HepG2 (cell line): ENCODE data around the gene LDLRAD4. TPM values are rescaled to one million over a fixed set of nuclear protein-coding genes. Genes with fewer than 3 reads are reported as not detected.

ENCODE experiments used
- ATAC-seq: fragments of 200-7000 bp; cut with Tn5 transposase; 3 replicates; pipeline ENCODE4 v1.9.1; 2020; ENCODE audit warnings: mild to moderate bottlenecking, moderate library complexity
- BruUV-seq: library from RNA; stranded (reverse); fragments of 400-500 nt; replicated peaks from 2 replicates; lab custom pipeline; 2021; lab: Mats Ljungman, UMichigan
- CTCF ChIA-PET: fragments of 300-600 bp; formaldehyde crosslinking; extraction: SDS; loops from one replicate; lab custom pipeline; 2021; ENCODE audit warnings: low total read pairs, inconsistent platforms, low intra/inter-chr PET ratio; lab: Yijun Ruan, JAX
- POLR2A ChIA-PET: fragments of 350-600 bp; sonication (Branson Sonifier 250); formaldehyde crosslinking; loops from one replicate; lab custom pipeline; 2020; ENCODE audit warnings: antibody characterized with exemption, inconsistent platforms; lab: Yijun Ruan, JAX
- DNase-seq: peaks from one replicate; pipeline ENCODE4 v3.0.0-alpha.2; 2015; ENCODE audit warnings: low spot score
- FAIRE-seq: peaks from 3 replicates; lab custom pipeline; 2011; peaks lifted over from hg19 to GRCh38; lab: Jason Lieb, UNC
- H2AFZ ChIP-seq: one replicate; pipeline ENCODE4 v1.6.1; 2011; ENCODE audit warnings: low read length, inconsistent platforms
- H3K27ac ChIP-seq: fragments of 300-600 bp; 3 replicates; pipeline ENCODE4 v1.8.0; 2011; ENCODE audit warnings: mixed run types, mild to moderate bottlenecking, mixed read lengths, low read length, inconsistent platforms; ENCODE audit not compliant: insufficient read depth; ENCODE audit errors: extremely low read length
- H3K27me3 ChIP-seq, 2 experiments: fragments of 200-600 bp in 1 of 2; 2 replicates in 1 of 2; 3 replicates in 1 of 2; pipeline versions ENCODE4 v1.6.0 to v1.8.0; 2011; ENCODE audit warnings: low read length in 2 of 2, mild to moderate bottlenecking in 2 of 2, moderate library complexity in 2 of 2, inconsistent platforms in 1 of 2; ENCODE audit not compliant: insufficient read depth in 2 of 2, control insufficient read depth in 1 of 2
- H3K36me3 ChIP-seq, 2 experiments: fragments of 200-600 bp in 1 of 2; replicated peaks in 1 of 2; 2 replicates in 1 of 2; 3 replicates in 1 of 2; pipeline versions ENCODE4 v1.5.1 to v1.8.0; 2011; ENCODE audit warnings: low read length in 2 of 2, inconsistent platforms in 1 of 2; ENCODE audit not compliant: insufficient read depth in 2 of 2, control insufficient read depth in 1 of 2
- H3K4me1 ChIP-seq: 2 replicates; pipeline ENCODE4 v1.5.1; 2012; ENCODE audit warnings: low read length, inconsistent platforms; ENCODE audit not compliant: insufficient read depth
- H3K4me2 ChIP-seq: 2 replicates; pipeline ENCODE4 v1.6.0; 2011; ENCODE audit warnings: low read depth, low read length, inconsistent platforms
- H3K4me3 ChIP-seq, 3 experiments: fragments of 200-600 bp in 1 of 3; sonication (generic), shearing (Covaris generic) in 1 of 3; replicated peaks in 1 of 3; 2 replicates each; pipeline ENCODE4 v1.5.1; 2011 to 2016; ENCODE audit warnings: low read length in 3 of 3, inconsistent platforms in 2 of 3, low read depth in 2 of 3, mild to moderate bottlenecking in 2 of 3, control low read depth in 1 of 3, mixed read lengths in 1 of 3; ENCODE audit not compliant: insufficient read depth in 1 of 3
- H3K79me2 ChIP-seq: one replicate; pipeline ENCODE4 v1.6.1; 2011; ENCODE audit warnings: low read length, inconsistent platforms; ENCODE audit not compliant: insufficient read depth
- H3K9ac ChIP-seq: 2 replicates; pipeline ENCODE4 v1.6.0; 2011; ENCODE audit warnings: mild to moderate bottlenecking, low read depth, low read length, inconsistent platforms; ENCODE audit not compliant: insufficient read depth
- H3K9me3 ChIP-seq: 2 replicates; pipeline ENCODE4 v1.5.1; 2012; ENCODE audit warnings: mild to moderate bottlenecking, low read length
- H4K20me1 ChIP-seq: 2 replicates; pipeline ENCODE4 v1.6.0; 2011; ENCODE audit warnings: inconsistent platforms, mild to moderate bottlenecking, low read length, moderate library complexity; ENCODE audit not compliant: insufficient read depth
- CHD2 ChIP-seq: IDR thresholded peaks from 2 replicates; pipeline ENCODE4 v1.6.1; 2011; ENCODE audit warnings: low read depth, low read length, improper control_type of control experiment
- FOXK1 ChIP-seq: sonication (generic); formaldehyde crosslinking; IDR thresholded peaks from 2 replicates; pipeline ENCODE4 v1.4.0; 2020; ENCODE audit warnings: low read depth, missing genetic modification reagents, borderline replicate concordance
- HOXA3 ChIP-seq: sonication (generic); formaldehyde crosslinking; IDR thresholded peaks from 2 replicates; pipeline ENCODE4 v1.5.0; 2020; ENCODE audit warnings: missing genetic modification reagents
- KDM5B ChIP-seq: sonication (generic); formaldehyde crosslinking; IDR thresholded peaks from 2 replicates; pipeline ENCODE4 v1.4.0; 2020; ENCODE audit warnings: missing genetic modification reagents, mild to moderate bottlenecking, borderline replicate concordance
- MEIS1 ChIP-seq: sonication (generic); formaldehyde crosslinking; IDR thresholded peaks from 2 replicates; pipeline ENCODE4 v1.9.0; 2021; ENCODE audit warnings: mild to moderate bottlenecking, missing genetic modification reagents, moderate library complexity, borderline replicate concordance
- SAP130 ChIP-seq: IDR thresholded peaks from 2 replicates; pipeline ENCODE4 v1.6.1; 2016; ENCODE audit warnings: low read depth
- TCF7 ChIP-seq: sonication (generic); IDR thresholded peaks from 2 replicates; pipeline ENCODE4 v1.6.1; 2016; ENCODE audit warnings: antibody characterized with exemption, low read depth
- ZNF644 ChIP-seq: IDR thresholded peaks from 2 replicates; pipeline ENCODE4 v1.6.1; 2016; ENCODE audit warnings: low read depth
- ZNF788 ChIP-seq: sonication (generic); formaldehyde crosslinking; IDR thresholded peaks from 2 replicates; pipeline ENCODE4 v1.5.0; 2020; ENCODE audit warnings: mild to moderate bottlenecking, missing genetic modification reagents, borderline replicate concordance
- WGBS: methylation state at CpG from one replicate; pipeline ENCODE4 v1.1.6; 2017; ENCODE audit warnings: low lambda C conversion rate; 5-methylcytosine and 5-hydroxymethylcytosine counted together
- in situ Hi-C: cut with HindIII; loops from 2 replicates; pipeline ENCODE4 v1.10.0; 2017; ENCODE audit warnings: low pct_unique_long_range_greater_than_20kb; ENCODE audit not compliant: extremely low pct_ligation_motif_present
- intact Hi-C: fragments of 100-400 bp; cut with micrococcal nuclease; formaldehyde crosslinking; loops from one replicate; pipeline ENCODE4 v1.10.0; 2022; ENCODE audit not compliant: unreplicated experiment
- polyA plus RNA-seq, 8 experiments: library from polyadenylated mRNA; depleted of rRNA in 3 of 8; stranded (reverse) in 7 of 8; unstranded in 1 of 8; fragments of >200 nt; fragmentation: Illumina TruSeq in 4 of 8; extraction: Trizol in 4 of 8; gene quantifications; 2 replicates each; pipeline versions ENCODE4 v1.2.1 to v1.2.3, GENCODE V29; 2011 to 2016; ENCODE audit warnings: low read depth in 4 of 8, missing spikeins in 1 of 8, mixed read lengths in 1 of 8; ENCODE audit not compliant: insufficient read depth in 1 of 8
- total RNA-seq, 5 experiments: library from RNA; depleted of rRNA; stranded (reverse); fragments of >200 nt; fragmentation: Illumina TruSeq; extraction: Trizol; gene quantifications; 2 replicates each; pipeline ENCODE4 v1.2.3, GENCODE V29; 2016; ENCODE audit warnings: low read depth in 1 of 5
- TF ChIP-seq, protein P1 (sequence below): sonication (generic); formaldehyde crosslinking; IDR thresholded peaks from 2 replicates; pipeline ENCODE4 v1.5.0; 2020; ENCODE audit warnings: missing genetic modification reagents
- TF ChIP-seq, protein P2 (sequence below): sonication (generic); formaldehyde crosslinking; IDR thresholded peaks from 2 replicates; pipeline ENCODE4 v1.4.0; 2020; ENCODE audit warnings: missing genetic modification reagents, low read depth, mild to moderate bottlenecking, borderline replicate concordance
- TF ChIP-seq, protein P3 (sequence below): IDR thresholded peaks from 2 replicates; pipeline ENCODE4 v1.6.1; 2016; ENCODE audit warnings: mild to moderate bottlenecking
- TF ChIP-seq, protein P4 (sequence below): sonication (generic); formaldehyde crosslinking; IDR thresholded peaks from 2 replicates; pipeline ENCODE4 v1.5.0; 2020; ENCODE audit warnings: mild to moderate bottlenecking, missing genetic modification reagents, borderline replicate concordance
- TF ChIP-seq, protein P5 (sequence below): sonication (generic); formaldehyde crosslinking; IDR thresholded peaks from 2 replicates; pipeline ENCODE4 v1.9.0; 2022; ENCODE audit warnings: missing genetic modification reagents, mild to moderate bottlenecking, borderline replicate concordance

The LDLRAD4 gene
- total and polyA plus RNA-seq, 2 of the 13 experiments (the other 11 are each of a cell fraction or from before 2014, with no cell fraction given): 13.6 to 20.9 TPM

DNA sequence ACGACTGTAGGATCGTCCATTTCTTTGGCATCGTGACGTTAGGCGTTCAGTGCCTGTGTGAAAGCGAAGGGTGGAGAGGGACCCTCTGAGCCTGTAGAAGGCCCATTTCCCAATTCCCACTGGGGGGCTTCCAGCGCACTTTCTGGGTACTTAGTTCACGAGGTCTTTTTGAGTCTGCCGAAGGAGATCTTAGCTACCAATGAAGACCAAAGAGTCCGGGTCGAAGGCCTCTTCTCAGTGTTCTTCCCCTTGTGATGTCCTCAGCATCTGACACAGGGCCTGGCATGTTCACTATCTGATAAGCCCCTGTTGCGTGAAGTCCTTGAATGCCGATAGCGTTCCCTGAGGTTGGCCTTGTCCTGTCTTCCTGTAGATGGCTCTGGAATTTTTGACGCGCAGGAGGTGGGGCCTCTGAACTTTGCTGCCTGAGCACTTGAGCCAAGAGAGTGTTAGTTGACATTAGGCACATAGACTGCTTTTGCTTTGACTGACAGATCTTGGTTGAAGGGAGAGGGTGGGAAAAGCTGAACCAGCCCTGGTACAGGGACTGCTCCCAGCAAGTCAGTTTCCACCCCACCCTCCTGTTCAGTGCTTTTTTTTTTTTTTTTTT, 52.8 kb downstream of the LDLRAD4 start (continued):
- 0 out of 2 replicates have a peak, but pooled peaks have one; percentile 19 for TF ChIP-seq HOXA3 (CRISPR knock-in tag)
- peak; percentile 61; the same call in 1 of the 2 replicates for TF ChIP-seq MEIS1
- TF ChIP-seq SAP130 (CRISPR knock-in tag): peak; percentile 41; the same call in 1 of the 2 replicates
- no peak for TF ChIP-seq ZNF644 (CRISPR knock-in tag)
- TF ChIP-seq CHD2: no peak

DNA sequence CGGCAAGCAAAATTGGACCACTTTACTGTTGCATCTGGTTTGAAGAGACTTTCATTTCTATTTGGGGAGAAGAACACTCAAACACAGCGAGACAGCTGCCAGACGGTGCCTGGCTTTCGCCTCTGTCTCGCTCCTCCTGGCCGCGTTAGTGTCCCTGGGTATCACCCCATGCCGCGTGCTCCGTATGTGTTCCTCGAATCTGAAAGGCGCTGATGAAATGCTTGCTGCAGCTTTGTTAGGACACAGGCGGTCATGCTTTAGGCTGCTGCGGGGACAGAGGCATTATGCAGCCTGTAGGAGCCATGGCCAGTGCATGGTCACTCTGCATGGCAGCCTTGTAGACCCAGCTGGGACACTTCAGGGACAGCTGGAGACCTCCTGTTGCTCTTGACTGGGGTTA, 53.9 kb downstream of the LDLRAD4 start:
- TF ChIP-seq FOXK1 (CRISPR knock-in tag): no peak
- no peak for TF ChIP-seq TCF7
- TF ChIP-seq, protein P1, sequence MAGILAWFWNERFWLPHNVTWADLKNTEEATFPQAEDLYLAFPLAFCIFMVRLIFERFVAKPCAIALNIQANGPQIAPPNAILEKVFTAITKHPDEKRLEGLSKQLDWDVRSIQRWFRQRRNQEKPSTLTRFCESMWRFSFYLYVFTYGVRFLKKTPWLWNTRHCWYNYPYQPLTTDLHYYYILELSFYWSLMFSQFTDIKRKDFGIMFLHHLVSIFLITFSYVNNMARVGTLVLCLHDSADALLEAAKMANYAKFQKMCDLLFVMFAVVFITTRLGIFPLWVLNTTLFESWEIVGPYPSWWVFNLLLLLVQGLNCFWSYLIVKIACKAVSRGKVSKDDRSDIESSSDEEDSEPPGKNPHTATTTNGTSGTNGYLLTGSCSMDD (CRISPR knock-in tag): no peak
- TF ChIP-seq, protein P2, sequence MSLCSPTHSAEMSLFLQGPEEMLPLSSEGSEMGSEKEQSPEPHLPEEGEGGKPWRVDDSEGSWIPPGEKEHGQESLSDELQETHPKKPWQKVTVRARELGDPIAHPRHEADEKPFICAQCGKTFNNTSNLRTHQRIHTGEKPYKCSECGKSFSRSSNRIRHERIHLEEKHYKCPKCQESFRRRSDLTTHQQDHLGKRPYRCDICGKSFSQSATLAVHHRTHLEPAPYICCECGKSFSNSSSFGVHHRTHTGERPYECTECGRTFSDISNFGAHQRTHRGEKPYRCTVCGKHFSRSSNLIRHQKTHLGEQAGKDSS (CRISPR knock-in tag): no peak
- TF ChIP-seq KDM5B (CRISPR knock-in tag): no peak
- TF ChIP-seq, protein P3, sequence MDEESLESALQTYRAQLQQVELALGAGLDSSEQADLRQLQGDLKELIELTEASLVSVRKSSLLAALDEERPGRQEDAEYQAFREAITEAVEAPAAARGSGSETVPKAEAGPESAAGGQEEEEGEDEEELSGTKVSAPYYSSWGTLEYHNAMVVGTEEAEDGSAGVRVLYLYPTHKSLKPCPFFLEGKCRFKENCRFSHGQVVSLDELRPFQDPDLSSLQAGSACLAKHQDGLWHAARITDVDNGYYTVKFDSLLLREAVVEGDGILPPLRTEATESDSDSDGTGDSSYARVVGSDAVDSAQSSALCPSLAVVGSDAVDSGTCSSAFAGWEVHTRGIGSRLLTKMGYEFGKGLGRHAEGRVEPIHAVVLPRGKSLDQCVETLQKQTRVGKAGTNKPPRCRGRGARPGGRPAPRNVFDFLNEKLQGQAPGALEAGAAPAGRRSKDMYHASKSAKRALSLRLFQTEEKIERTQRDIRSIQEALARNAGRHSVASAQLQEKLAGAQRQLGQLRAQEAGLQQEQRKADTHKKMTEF (CRISPR knock-in tag): no peak
- TF ChIP-seq, protein P4, sequence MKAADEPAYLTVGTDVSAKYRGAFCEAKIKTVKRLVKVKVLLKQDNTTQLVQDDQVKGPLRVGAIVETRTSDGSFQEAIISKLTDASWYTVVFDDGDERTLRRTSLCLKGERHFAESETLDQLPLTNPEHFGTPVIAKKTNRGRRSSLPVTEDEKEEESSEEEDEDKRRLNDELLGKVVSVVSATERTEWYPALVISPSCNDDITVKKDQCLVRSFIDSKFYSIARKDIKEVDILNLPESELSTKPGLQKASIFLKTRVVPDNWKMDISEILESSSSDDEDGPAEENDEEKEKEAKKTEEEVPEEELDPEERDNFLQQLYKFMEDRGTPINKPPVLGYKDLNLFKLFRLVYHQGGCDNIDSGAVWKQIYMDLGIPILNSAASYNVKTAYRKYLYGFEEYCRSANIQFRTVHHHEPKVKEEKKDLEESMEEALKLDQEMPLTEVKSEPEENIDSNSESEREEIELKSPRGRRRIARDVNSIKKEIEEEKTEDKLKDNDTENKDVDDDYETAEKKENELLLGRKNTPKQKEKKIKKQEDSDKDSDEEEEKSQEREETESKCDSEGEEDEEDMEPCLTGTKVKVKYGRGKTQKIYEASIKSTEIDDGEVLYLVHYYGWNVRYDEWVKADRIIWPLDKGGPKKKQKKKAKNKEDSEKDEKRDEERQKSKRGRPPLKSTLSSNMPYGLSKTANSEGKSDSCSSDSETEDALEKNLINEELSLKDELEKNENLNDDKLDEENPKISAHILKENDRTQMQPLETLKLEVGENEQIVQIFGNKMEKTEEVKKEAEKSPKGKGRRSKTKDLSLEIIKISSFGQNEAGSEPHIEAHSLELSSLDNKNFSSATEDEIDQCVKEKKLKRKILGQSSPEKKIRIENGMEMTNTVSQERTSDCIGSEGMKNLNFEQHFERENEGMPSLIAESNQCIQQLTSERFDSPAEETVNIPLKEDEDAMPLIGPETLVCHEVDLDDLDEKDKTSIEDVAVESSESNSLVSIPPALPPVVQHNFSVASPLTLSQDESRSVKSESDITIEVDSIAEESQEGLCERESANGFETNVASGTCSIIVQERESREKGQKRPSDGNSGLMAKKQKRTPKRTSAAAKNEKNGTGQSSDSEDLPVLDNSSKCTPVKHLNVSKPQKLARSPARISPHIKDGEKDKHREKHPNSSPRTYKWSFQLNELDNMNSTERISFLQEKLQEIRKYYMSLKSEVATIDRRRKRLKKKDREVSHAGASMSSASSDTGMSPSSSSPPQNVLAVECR (CRISPR knock-in tag): no peak
- TF ChIP-seq ZNF788 (CRISPR knock-in tag): no peak
- TF ChIP-seq, protein P5, sequence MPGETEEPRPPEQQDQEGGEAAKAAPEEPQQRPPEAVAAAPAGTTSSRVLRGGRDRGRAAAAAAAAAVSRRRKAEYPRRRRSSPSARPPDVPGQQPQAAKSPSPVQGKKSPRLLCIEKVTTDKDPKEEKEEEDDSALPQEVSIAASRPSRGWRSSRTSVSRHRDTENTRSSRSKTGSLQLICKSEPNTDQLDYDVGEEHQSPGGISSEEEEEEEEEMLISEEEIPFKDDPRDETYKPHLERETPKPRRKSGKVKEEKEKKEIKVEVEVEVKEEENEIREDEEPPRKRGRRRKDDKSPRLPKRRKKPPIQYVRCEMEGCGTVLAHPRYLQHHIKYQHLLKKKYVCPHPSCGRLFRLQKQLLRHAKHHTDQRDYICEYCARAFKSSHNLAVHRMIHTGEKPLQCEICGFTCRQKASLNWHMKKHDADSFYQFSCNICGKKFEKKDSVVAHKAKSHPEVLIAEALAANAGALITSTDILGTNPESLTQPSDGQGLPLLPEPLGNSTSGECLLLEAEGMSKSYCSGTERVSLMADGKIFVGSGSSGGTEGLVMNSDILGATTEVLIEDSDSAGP (CRISPR knock-in tag): no peak
- CTCF ChIA-PET: no interaction called here
- peaks cover 3% of the 10 kb centered on the region for H3K79me2 ChIP-seq

More for the DNA sequence above, 53.9 kb downstream of the LDLRAD4 start:
- no TSS peak for BruUV-seq
- Histone ChIP-seq H4K20me1 (0 out of 2 replicates have a peak, but pooled peaks cover 4% of the 10 kb centered on the region), H3K9me3 (no peaks in the 10 kb centered on the region), H2AFZ (no peak overlapping the region), H3K9ac (no peak overlapping the region), H3K36me3 (no peaks in the 10 kb centered on the region), H3K4me1 (peaks cover 41% of the 10 kb centered on the region), H3K4me3 (no peak overlapping the region), H3K27ac (no peak overlapping the region), H3K4me2 (no peak overlapping the region), H3K27me3 (no peaks in the 10 kb centered on the region)
- intact Hi-C loops (no loop called here), in situ Hi-C loops (no loop called here)
- WGBS: 99% methylated on average over 14 of the region's 14 CpGs
- DNase-seq (no peak), FAIRE-seq (no peak), ATAC-seq (no peak)
- POLR2A ChIA-PET: no interaction called here
